Stimulated activated CD8-positive, alpha-beta memory T cell treated with anti-CD3 and anti-CD28 coated beads, Interleukin-2, amount 100 ng/mL, for 48 hours (primary cell): Measurements from ENCODE around the gene PAGR1.
"Not testable (repeated sequence)": the region's sequence is repeated elsewhere in the genome, so short reads cannot be mapped to it uniquely, and the experiment has no call there.

Experiments
- DNase-seq, 2 donors: peaks; one replicate each; pipeline ENCODE4 v3.0.0-alpha.2; 2020; ENCODE audit warnings: low read depth in 2 of 2

PAGR1 gene

DNA sequence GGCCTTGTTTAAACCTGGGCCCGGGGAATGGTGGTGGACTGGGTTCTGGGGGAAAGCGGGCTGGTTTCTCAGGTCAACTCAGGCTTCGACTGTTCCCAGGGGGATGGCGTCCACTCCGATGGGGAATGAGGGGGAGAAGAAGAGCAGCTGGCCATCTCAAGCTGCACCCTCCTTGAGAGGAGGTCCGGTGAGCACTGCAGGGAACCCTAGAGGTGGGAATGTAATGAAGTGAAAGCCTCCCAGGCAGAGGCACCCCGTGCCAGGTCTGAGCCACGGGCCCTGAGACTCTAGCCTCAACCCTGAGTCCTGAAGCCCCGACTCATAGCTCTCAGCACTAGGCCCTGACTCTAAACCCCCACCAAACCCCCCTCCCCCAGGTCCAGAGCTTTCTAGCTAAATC is 48.3 kb downstream of the PAGR1 start:
- no peak for DNase-seq

DNA sequence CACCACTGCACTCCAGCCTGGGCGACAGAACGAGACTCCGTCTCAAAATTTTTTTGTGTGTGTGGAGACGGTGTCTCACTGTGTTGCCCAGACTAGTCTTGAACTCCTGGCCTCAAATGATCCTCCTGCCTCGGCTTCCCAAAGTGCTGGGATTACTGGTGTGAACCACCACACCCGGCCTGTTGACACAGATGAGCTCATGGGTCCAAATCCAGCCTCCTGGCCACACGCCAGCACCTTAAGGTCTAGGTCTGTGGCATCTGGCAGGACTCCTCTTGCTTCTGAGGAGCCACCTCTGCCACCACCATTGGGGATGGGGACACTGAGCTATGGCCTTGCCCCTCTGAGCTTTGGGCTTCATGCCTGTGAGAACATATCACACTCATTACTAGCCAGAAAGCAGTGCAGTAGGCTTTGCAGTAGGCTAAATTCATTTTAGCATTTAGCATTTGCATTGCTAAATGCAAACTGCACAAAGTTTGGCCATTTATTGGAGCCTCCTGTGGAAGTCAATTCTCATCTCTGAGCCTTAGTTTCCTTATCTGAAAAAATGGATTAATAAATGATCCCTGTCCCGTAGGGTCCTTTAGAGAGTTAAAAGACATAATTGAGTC is 52.6 kb downstream of the PAGR1 start:
- no peak for DNase-seq

DNA sequence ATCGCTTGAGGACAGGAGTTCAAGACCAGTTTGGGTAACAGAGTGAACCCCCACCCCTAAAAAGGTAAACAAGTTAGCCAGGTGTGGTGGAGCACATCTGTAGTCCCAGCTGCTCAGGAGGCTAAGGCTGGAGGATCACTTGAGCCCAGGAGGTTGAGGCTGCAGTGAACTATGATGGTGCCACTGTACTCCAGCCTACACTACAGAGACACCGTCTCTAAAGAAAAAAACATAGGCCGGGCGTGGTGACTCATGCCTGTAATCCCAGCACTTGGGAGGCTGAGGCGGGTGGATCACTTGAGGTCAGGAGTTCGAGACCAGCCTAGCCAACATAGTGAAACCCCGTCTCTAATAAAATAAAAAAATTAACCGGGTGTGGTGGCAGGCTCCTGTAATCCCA is 53.1 kb downstream of the PAGR1 start:
- DNase-seq, result not testable (repeated sequence)
